Kidney tubule cell (primary cell): ENCODE measurements around the gene SOHLH2.

Source experiments
- DNase-seq: peaks from one replicate; pipeline ENCODE4 v3.0.0-alpha.2; 2018; ENCODE audit warnings: low spot score

The SOHLH2 gene, protein sequence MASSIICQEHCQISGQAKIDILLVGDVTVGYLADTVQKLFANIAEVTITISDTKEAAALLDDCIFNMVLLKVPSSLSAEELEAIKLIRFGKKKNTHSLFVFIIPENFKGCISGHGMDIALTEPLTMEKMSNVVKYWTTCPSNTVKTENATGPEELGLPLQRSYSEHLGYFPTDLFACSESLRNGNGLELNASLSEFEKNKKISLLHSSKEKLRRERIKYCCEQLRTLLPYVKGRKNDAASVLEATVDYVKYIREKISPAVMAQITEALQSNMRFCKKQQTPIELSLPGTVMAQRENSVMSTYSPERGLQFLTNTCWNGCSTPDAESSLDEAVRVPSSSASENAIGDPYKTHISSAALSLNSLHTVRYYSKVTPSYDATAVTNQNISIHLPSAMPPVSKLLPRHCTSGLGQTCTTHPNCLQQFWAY

DNA sequence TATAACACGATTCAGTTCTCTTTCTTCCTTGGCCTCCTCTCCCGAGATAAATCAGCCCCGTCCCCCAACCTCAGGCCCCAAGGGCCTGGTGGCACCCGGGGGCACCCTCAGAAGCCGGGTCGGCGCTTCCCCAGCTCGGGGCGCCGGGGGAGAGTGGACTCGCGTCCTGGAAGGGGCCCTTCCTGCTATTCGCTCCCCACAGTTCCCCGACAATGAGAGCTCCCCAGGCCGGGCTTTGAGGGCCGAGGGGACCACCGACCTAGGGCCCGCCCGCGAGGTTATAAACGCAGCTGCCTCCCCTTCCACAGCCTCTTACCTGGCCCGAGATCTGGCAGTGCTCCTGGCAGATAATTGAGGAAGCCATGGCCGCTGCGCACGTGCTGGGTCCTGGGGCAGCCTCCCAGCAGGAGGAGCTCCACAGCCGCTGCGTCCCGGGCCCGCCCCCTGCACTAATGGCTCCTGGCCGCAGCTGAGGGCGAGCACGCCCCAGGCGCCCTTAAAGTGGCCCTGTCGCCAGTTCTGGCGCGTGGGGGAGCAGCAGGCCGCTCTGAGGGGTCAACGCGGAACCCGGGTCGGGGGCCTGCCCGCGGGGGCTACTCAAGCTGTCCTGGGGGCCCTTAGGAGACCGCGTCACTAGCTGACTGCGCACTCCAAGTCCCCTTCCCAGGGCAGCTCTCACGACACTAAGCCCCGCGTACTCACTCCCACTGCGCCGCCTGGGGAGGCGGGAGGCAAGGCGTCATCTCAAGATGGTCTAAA lies at the start of gene SOHLH2:
Gene SOHLH2, minus strand, starts transcription at position 394 of the 759 bp plus-strand sequence. Its CDS starts 30 bp downstream, at position 364.
- DNase-seq: no peak

DNA sequence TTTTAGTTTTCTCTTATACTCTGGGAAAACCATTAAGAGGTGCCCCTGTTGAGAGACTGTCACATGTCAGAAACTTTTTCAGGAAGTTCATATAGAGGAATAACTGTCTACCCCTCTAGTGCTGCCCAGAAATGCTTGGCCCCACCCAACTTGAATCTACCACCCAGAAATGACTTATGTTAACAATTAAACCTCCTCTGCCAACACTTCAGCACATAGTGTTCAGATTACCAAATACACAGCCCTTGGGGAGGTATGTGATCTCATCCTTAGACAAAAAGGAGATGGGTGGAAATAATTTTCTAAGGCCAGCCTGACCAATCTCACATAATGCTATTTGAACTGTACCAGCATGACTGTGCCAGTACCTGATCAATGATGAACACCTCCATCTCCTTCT lies 47.6 kb upstream of the SOHLH2 start:
- peak; percentile 51 for DNase-seq

DNA sequence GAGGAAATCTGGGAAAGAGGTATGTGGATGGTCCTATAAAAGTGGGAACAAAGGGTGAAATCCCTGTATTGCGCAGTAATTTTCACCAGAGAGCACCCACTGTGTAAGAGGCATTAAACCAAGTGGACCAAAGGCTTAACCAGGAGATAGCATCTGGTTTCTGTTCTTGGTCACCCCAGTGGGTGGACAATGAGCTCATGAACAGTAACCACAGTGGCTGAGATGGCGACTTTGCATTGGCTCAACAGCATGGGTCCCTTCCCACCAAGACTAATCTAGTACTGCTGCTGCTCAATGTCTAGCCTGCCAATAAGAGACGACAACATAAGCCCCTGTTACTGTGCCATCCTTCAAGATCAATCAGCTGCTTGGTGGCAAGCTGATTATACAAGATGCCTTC lies 46.7 kb upstream of the SOHLH2 start:
- DNase-seq: no peak

DNA sequence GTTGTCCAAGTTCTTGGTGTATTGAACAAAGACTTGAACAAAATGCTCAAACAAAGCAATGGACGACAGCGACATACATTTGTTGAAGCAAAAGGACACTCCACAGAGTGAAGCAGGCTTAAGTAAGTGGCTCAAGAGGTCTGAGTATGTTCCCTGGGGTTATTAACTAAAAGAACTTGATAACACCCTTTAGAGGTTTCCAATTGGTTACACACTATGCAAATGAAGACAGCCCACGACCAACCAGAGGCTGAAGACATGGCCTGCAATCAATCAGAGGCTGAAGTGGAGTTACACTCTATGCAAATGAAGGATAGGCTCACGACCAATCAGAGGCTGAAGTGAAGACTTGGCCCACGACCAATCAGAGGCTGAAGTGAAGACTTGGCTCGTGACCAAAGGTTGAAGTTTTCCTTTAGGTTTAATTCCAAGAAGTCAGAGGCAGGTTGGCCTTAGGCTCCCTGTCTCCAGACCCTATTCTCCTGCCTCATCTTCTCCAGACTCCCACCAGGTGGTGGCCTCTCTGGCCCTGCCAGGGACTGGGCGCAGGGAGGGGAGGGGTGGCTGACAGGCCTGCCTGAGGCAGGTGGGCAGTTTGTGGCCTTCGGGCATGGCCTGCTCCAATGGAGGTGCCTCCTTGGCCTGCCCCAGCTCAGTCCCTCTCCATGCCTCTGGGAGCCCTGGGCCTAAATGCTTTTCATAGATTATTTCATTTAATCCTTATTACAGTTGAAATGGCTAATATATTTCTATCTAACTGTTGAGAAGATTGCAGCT lies 45.2 kb upstream of the SOHLH2 start:
- no peak for DNase-seq

DNA sequence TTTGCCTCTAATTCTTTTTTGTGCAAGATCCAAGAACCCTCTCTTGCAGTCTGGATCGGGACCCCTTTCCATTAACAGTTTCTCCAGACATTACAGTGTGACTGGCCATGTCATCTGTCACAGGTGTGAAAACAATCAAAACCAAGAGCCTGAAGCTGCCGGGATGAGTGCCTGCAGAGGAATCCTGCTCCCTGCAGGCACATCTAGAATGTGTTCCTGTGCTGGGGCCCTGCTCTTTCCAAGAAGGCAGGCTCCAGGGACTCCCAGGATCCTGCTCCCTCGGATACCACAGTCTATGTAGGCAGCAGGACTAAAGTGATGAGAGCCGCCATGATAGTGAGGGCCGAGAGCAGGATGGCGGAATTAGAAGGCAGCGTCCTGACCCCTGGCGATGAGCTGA lies 44.5 kb upstream of the SOHLH2 start:
- no peak for DNase-seq

DNA sequence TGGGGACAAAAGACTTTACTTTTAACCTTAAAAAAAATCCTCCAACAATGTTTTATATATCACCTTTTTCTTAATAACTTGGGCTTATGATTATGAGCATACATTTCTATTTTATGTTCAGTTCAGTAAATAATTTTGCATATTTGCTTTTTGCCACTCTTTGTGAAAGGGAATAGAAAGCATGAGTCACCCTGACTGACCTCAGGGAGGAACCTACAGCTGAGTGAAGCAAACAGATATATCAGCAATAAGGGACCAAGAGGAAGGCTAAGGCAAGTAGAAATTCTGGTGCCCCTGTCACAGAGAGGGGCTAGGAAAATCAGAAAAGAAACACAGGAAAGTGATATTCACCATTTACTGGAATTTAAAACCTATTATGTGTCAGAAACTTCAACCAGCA lies 37.2 kb upstream of the SOHLH2 start:
- DNase-seq: peak; percentile 19

DNA sequence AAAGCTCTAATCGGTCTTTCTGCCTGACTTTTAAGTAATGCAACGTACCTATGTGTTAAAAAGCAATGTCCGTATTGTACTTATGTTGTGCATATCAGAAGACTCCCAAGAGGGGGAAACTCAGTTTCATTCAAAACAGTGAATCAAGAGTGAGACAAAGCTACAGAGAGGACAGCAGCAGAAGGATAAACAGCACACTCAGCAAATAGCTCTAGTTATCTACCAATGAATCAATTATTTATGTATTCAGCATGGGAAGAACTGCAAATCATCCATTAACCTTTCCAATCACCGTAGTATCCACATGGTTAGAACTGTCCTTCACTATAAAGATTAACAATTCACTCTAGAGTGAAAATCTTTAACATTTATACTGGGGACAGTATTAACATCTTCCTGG lies 36.7 kb upstream of the SOHLH2 start:
- no peak for DNase-seq

DNA sequence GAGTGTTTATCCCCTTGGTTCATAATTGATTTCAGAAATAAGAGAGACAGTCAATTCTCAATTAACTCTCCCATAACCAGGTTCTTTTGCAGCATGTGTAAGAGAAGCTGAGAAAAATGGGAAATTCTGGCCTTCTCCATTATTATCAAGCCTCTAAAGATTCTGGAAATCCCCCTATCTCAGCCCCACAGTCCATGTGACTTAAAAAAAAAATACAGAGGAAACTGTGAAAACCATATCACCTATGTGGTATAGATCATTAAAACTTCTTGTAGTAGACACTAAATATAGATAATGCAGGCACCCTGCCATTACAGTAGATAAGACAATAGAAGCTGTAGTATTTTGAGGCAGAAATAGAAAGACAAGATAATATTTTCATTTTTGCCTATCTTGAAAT lies 34.3 kb upstream of the SOHLH2 start:
- DNase-seq: no peak

DNA sequence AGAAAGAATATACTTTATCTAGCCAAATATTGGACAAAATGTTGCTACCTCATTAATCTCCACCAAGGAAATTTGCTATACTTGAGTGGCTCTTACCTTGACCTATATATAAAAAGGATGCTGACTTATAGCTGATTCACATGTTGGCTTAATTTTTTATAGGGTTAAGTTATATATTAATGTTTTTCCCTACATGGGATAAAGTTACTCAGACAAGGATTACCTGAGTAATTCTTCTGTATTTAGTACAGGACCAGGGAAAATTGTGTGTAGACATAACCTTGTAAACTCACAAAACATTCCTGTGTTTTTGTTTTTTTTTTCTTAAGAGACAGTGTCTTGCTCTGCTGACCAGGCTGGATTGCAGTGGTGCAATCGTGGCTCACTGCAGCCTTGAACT lies 30.6 kb upstream of the SOHLH2 start:
- DNase-seq: peak; percentile 78

DNA sequence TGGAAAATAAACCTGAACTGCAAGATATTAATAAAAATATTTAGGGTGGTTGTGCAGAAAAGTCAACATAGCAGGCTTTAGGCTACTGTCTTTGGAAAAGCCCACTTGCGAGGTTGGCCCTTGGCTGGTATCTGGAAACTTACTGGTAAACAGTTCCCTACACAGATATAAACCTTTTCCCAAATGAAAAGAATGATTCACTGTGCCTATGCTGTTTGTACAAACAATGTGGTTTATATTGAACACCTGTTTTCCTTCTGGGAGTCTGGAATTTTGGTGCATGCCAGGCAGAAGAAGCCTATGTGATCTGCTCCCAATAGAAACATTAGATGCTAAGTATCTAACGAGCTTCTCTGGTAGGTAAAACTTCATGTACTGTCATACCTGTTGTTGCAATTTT lies 29.7 kb upstream of the SOHLH2 start:
- DNase-seq: no peak

DNA sequence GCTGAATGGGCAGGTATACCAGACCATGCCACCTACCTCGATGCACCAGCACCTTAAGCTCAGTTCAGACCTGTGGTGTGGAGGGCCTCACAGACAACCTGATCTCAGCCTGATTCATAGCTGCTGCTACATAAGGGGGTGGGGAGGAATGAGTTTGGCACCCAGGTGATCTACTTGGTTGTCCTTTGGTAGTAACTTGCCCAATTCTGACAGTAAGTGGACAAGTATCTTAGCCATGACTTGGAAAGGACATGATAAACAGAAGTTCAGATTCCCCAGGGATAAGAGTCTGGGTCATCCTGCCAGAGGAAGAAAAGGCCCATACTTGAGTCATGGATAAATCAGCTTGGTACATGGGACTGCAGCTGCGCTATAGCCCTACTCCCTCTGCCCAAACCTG lies 28.4 kb upstream of the SOHLH2 start:
- peak; percentile 67 for DNase-seq

DNA sequence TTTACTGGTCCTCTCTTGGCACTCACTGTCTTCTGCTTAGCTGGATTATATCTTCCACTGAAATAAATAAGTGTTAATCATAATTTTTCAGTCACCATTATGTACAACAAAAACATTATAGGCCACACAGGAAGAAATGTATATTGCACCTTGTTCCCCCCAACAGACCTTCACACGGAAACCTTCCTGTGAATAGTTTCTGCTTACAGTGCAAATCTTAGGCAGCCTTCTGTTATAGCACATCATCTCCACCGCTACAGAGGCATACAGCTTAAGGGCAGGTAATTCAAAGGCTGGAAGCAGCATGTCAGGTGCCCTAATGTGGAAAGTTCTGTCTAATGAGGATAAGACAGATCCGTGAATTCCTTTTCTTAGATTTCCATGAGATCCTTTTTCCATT lies 16.9 kb upstream of the SOHLH2 start:
- no peak for DNase-seq

DNA sequence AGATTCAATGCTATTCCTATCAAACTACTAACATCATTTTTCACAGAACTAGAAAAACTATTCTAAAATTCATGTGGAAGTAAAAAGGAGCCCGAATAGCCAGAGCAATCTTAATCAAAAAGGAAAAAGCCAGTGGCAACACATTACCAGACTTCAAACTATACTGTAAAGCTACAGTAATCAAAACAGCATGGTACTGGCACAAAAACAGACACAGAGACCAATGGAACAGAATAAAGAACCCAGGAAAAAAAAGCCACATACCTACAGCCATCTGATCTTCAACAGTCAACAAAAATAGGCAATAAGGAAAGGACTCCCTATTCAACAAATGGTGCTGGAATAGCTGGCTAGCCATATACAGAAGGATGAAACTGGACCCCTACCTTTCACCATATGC lies 10.4 kb upstream of the SOHLH2 start:
- DNase-seq: no peak

DNA sequence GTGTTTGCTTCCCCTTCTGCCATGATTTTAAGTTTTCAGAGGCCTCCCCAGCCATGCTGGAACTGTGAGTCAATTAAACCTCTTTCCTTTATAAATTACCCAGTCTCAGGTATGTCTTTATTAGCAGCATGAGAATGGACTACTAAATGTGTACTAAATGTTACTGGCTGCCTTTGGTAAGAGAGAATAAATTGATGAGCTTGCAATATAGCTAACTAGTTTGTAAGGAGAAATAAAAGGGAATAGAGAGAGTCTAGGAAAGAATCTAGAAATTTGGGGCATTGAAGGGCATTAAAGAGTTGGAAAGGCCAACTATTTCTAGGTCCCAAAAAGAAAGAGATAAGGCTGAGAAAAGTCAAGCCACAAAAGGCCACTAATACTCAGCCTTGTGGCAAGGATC lies 5.5 kb upstream of the SOHLH2 start:
- no peak for DNase-seq

DNA sequence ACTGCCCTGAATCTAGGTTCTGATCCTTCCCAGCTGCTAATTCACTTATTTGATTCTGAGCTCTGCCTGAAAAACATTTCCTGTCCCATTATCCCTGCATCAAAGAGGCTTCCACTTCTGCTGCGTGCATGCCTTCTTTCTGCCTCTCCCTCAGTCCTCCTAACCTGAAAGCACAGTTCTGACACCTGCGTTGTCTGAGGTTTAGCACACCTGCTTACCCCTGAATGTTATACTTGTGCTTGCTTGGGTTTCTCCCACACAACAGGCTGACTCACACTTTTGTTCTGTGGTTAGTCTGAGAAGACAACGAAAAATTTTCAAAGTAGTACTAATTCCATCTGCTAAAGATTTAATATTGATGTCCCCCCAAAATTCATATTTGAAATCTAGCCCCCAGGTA lies 3.1 kb upstream of the SOHLH2 start:
- DNase-seq: no peak

DNA sequence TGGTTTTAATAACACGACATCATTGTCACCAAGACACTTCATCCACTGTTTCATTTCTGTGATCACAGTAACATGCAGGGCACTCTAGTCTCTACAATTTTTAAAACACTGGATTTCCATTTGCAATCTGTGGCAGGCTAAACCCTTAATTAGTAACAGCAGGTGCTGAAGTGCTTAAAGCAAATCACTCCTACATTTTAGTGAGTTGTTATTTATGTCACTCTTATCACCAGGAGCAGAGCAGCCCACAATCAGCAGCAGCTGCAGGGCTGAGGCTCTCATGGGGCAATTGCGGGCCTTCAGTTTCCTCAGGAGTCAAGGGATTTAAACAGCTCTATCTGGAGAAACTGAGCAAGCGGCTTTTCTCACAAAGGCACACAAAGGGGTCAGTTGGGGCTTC lies 1.6 kb downstream of the SOHLH2 start:
- DNase-seq: no peak

DNA sequence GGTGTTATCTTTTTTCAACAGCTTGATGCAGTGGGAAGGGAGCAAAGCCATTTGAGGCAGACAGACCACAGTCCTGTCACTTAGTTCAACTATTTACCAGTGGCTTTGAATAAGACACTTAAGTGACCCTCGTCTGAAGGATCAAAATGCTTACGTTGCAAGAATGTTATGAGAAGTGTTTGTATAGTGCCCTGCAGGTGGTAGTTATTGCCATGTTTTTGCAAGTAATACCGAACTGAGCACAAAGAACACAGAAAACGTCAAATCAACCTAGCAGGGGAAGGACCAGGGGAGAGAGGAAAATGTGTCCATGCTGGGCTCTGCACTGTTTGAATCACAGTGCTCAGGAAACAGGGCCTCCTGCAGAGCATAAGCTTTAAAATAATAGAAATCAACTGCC lies 2.8 kb downstream of the SOHLH2 start:
- DNase-seq: no peak

DNA sequence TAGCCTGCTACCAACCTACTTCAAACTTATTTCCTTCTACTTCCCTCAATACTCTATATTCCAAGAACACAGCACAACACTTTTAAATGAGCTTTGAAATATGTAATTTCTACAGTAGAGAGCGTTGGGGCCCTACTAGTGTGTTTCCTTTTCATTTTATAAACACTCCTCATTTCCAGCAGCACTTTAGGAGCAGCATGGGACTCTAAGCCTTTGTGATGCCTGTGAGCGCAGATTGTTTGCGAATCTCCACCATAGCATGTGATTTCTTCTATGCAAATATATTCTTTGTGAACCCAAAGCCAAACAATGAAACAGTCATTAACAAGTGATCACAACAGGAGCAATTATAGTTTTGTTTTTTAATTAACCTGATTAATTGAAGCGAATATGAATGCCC lies 3.6 kb downstream of the SOHLH2 start:
- no peak for DNase-seq

DNA sequence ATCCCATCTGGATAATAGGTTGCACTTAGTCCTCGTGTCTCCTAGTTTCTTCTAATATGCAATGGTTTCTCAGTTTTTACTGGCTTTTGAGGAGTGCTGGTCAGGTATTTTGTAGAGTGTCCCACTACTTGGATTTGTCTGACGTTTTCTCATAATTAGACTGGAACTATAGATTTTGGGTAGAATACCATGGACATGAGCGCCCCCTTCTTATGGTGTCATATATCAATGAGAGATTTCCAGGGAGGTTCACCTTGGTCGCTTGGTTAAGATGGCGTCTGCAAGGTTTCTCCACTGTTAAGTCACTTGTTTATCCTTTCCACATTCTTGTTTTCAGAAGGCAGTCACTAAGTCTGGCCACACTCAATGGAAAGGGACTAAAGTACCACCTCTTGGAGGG lies 6.7 kb downstream of the SOHLH2 start:
- no peak for DNase-seq

DNA sequence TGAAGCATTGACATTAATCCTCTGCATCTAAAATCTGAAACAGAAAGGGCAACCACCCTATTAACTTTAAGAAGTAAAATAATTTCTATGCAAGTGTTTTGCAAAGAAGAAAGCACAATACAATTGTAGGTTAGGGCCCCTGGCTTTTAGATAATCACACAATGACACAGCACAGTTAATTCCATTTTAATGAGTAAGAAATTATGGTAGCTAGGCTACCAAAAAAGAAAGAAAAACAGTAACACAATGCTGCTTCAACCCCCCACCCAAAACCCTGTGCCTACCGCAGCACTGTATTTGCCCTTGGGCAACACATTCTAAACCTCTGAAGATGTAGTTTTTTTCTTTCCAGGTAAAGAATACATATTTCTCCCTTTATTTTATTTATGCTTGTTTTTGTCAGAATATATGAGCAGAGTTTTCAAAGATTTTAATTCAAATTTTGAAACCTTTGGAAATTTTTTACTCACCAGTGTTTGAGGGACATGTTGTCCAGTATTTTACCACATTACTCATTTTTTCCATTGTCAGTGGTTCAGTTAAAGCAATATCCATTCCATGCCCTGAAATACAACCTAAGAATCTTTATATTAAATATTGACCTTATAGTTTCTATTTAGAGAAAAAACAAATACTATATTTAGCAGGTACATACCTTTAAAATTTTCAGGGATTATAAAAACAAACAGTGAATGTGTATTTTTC lies 21.1 kb downstream of the SOHLH2 start:
- DNase-seq: peak; percentile 37

DNA sequence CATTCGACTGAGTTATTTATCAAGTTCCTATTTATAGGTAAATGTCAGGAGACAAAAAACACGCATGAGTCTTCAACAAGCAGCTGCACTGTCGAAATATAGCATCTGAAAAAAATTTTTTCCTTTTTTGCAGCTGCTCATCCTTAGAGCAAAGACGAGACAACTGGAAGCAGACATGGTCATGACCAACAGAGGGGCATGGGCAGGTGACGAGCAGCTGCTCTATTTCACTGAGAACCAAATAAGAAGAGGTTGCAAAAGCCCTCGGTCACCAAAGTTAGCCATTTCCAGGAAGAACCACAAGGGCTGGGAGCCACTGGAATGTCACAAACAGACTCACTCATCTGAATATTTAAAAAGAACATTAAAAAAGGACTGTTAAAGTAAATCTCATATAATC lies 22.2 kb downstream of the SOHLH2 start:
- DNase-seq: peak; percentile 3

DNA sequence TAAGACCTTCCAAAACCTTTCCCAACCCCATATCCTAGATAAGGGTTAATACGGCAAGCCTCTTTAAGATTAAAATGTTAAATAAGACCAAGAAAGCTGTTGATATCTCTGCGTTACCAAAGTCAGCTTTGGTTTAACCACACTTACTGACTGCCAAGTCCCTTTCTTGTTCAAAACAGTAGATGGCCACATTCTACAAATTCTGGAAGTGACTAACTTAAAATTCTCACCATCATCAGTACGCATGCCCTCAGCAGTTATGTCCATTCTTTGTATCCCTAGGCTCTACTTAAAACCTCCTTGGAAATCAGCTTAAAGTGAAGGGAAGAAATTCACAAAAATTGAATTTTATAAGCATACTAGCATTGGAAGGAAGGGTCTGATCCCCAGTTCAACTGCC lies 23.6 kb downstream of the SOHLH2 start:
- no peak for DNase-seq
